SK-N-SH (cell line): Measurements from ENCODE around the gene PHF21B. TPM values are rescaled to one million over a fixed set of nuclear protein-coding genes. Genes with fewer than 3 reads are reported as not detected.

Experiments
- CTCF ChIA-PET: fragments of 300-600, 350-600 bp; formaldehyde crosslinking; extraction: SDS; loops from one replicate; lab custom pipeline; 2021; lab: Yijun Ruan, JAX
- POLR2A ChIA-PET: fragments of 350-600 bp; sonication (Branson Sonifier 250); formaldehyde crosslinking; extraction: SDS; loops from one replicate; lab custom pipeline; 2020; ENCODE audit warnings: antibody characterized with exemption, inconsistent platforms; lab: Yijun Ruan, JAX
- DNase-seq: peaks from one replicate; pipeline ENCODE4 v3.0.0; 2012
- H2AFZ ChIP-seq: fragments of 200-600 bp; sonication (generic); 2 replicates; pipeline ENCODE4 v1.8.1; 2016; ENCODE audit warnings: antibody characterized with exemption, mild to moderate bottlenecking, low read depth
- H3F3A ChIP-seq: fragments of 200-600 bp; sonication (generic); replicated peaks from 2 replicates; pipeline ENCODE3; 2016; ENCODE audit warnings: antibody characterized with exemption, mild to moderate bottlenecking; ENCODE audit not compliant: insufficient read depth
- H3K27ac ChIP-seq, 2 experiments: fragments of 200-500 bp in 1 of 2; fragments of 200-600 bp in 1 of 2; sonication (Bioruptor generic) in 1 of 2; sonication (generic), shearing (Covaris generic) in 1 of 2; 2 replicates each; pipeline versions ENCODE4 v1.5.1 to v1.6.1; 2014 to 2016; ENCODE audit warnings: low read depth in 2 of 2, inconsistent platforms in 1 of 2, low read length in 1 of 2, mild to moderate bottlenecking in 1 of 2, mixed read lengths in 1 of 2
- H3K27me3 ChIP-seq: fragments of 200-600 bp; sonication (generic), shearing (Covaris generic); 2 replicates; pipeline ENCODE4 v1.6.1; 2016; ENCODE audit warnings: mixed run types; ENCODE audit not compliant: insufficient read depth
- H3K36me3 ChIP-seq, 2 experiments: fragments of 200-500 bp in 1 of 2; fragments of 200-600 bp in 1 of 2; sonication (Bioruptor generic) in 1 of 2; sonication (generic) in 1 of 2; replicated peaks in 1 of 2; 2 replicates each; pipeline versions ENCODE3 to v1.5.1; 2014 to 2016; ENCODE audit warnings: low read length in 1 of 2, mild to moderate bottlenecking in 1 of 2; ENCODE audit not compliant: insufficient read depth in 2 of 2, control insufficient read depth in 1 of 2
- H3K4me1 ChIP-seq, 2 experiments: fragments of 200-500 bp in 1 of 2; fragments of 200-600 bp in 1 of 2; sonication (Bioruptor generic) in 1 of 2; sonication (generic), shearing (Covaris generic) in 1 of 2; 2 replicates each; pipeline versions ENCODE4 v1.5.1 to v1.6.1; 2014 to 2016; ENCODE audit warnings: low read depth in 1 of 2, low read length in 1 of 2, mixed run types in 1 of 2; ENCODE audit not compliant: insufficient read depth in 2 of 2, control insufficient read depth in 1 of 2
- H3K4me2 ChIP-seq: fragments of 200-600 bp; sonication (generic), shearing (Covaris generic); 2 replicates; pipeline ENCODE4 v1.6.1; 2017; ENCODE audit warnings: mixed run types
- H3K4me3 ChIP-seq, 2 experiments: fragments of 200-500 bp in 1 of 2; fragments of 200-600 bp in 1 of 2; sonication (Bioruptor generic) in 1 of 2; sonication (generic), shearing (Covaris generic) in 1 of 2; 2 replicates each; pipeline versions ENCODE4 v1.5.1 to v1.8.1; 2014 to 2016; ENCODE audit warnings: low read depth in 2 of 2, inconsistent platforms in 1 of 2, low read length in 1 of 2, mild to moderate bottlenecking in 1 of 2, mixed read lengths in 1 of 2, moderate library complexity in 1 of 2
- H3K79me2 ChIP-seq: fragments of 200-600 bp; sonication (generic); 2 replicates; pipeline ENCODE4 v1.8.1; 2017; ENCODE audit warnings: mild to moderate bottlenecking; ENCODE audit not compliant: insufficient read depth
- H3K9ac ChIP-seq: fragments of 200-600 bp; sonication (generic); 2 replicates; pipeline ENCODE4 v1.6.1; 2017; ENCODE audit warnings: mixed run types
- H3K9me2 ChIP-seq: fragments of 200-600 bp; sonication (generic); 2 replicates; pipeline ENCODE4 v1.6.1; 2017; ENCODE audit warnings: mixed run types
- H3K9me3 ChIP-seq: fragments of 200-600 bp; sonication (generic); 2 replicates; pipeline ENCODE4 v1.6.1; 2017; ENCODE audit warnings: mixed run types, mild to moderate bottlenecking, moderate library complexity
- H4K20me1 ChIP-seq: fragments of 200-600 bp; sonication (generic); 2 replicates; pipeline ENCODE4 v1.6.1; 2017; ENCODE audit warnings: mild to moderate bottlenecking, mixed run types; ENCODE audit not compliant: insufficient read depth
- ELF1 ChIP-seq: IDR thresholded peaks from 2 replicates; pipeline ENCODE4 v1.4.0; 2012
- FOXM1 ChIP-seq: IDR thresholded peaks from 2 replicates; pipeline ENCODE4 v1.4.0; 2012; ENCODE audit warnings: low read depth, mild to moderate bottlenecking
- GATA2 ChIP-seq: sonication (generic); formaldehyde crosslinking; IDR thresholded peaks from 2 replicates; pipeline ENCODE4 v1.5.0; 2020; ENCODE audit warnings: mild to moderate bottlenecking, missing genetic modification reagents
- MEF2A ChIP-seq: IDR thresholded peaks from 2 replicates; pipeline ENCODE4 v1.4.0; 2012; ENCODE audit warnings: low read depth, borderline replicate concordance
- MXI1 ChIP-seq: IDR thresholded peaks from 2 replicates; pipeline ENCODE4 v1.6.1; 2012; ENCODE audit warnings: mild to moderate bottlenecking, low read depth, low read length, improper control_type of control experiment
- NFIC ChIP-seq: IDR thresholded peaks from 2 replicates; pipeline ENCODE4 v1.4.0; 2012; ENCODE audit warnings: borderline replicate concordance
- POLR2AphosphoS5 ChIP-seq: IDR thresholded peaks from 2 replicates; pipeline ENCODE4 v1.6.1; 2012; ENCODE audit warnings: low read depth, low read length
- RAD21 ChIP-seq: IDR thresholded peaks from 2 replicates; pipeline ENCODE4 v1.6.1; 2012; ENCODE audit warnings: mild to moderate bottlenecking, low read length
- RXRA ChIP-seq: IDR thresholded peaks from 2 replicates; pipeline ENCODE4 v1.4.0; 2012; ENCODE audit warnings: low read depth, mild to moderate bottlenecking, borderline replicate concordance
- SIN3A ChIP-seq: IDR thresholded peaks from 2 replicates; pipeline ENCODE4 v1.6.1; 2012; ENCODE audit warnings: low read depth, mild to moderate bottlenecking, low read length, moderate library complexity, borderline replicate concordance
- SMC3 ChIP-seq: IDR thresholded peaks from 2 replicates; pipeline ENCODE4 v1.6.1; 2012; ENCODE audit warnings: low read depth, low read length, improper control_type of control experiment
- TEAD4 ChIP-seq: IDR thresholded peaks from 2 replicates; pipeline ENCODE4 v1.4.0; 2012; ENCODE audit warnings: mild to moderate bottlenecking, borderline replicate concordance; ENCODE audit not compliant: insufficient read depth
- YY1 ChIP-seq: IDR thresholded peaks from 2 replicates; pipeline ENCODE4 v1.4.0; 2012; ENCODE audit warnings: low read depth, mild to moderate bottlenecking
- whole genome bisulfite sequencing: methylation state at CpG from one replicate; pipeline ENCODE4 v1.1.6; 2017; ENCODE audit warnings: low lambda C conversion rate; 5-methylcytosine and 5-hydroxymethylcytosine counted together
- polyA plus RNA-seq, 3 experiments: library from polyadenylated mRNA; depleted of rRNA; stranded (reverse); fragments of >200 nt; gene quantifications; 2 replicates each; pipeline ENCODE4 v1.2.3, GENCODE V29; 2012
- TF ChIP-seq, protein P1 (sequence below): IDR thresholded peaks from 2 replicates; pipeline ENCODE4; 2012
- TF ChIP-seq, protein P2 (sequence below): IDR thresholded peaks from 2 replicates; pipeline ENCODE4 v1.6.1; 2012; ENCODE audit warnings: mild to moderate bottlenecking, low read depth, low read length, moderate library complexity
- TF ChIP-seq, protein P3 (sequence below): IDR thresholded peaks from 2 replicates; pipeline ENCODE4 v1.4.0; 2012; ENCODE audit warnings: low read depth, borderline replicate concordance
- TF ChIP-seq, protein P4 (sequence below): fragments of 200-600 bp; sonication (generic); IDR thresholded peaks from 2 replicates; pipeline ENCODE4 v1.6.1; 2017; ENCODE audit warnings: antibody characterized with exemption, mild to moderate bottlenecking, moderate library complexity
- TF ChIP-seq, protein P5 (sequence below): fragments of 150-350 bp; IDR thresholded peaks from 2 replicates; pipeline ENCODE4 v1.6.1; 2017; ENCODE audit warnings: antibody characterized with exemption, low read length, low read depth, borderline replicate concordance
- TF ChIP-seq, protein P6 (sequence below): fragments of 150-350 bp; IDR thresholded peaks from 2 replicates; pipeline ENCODE4 v1.6.1; 2016; ENCODE audit warnings: mild to moderate bottlenecking, low read depth, low read length

The PHF21B gene
- polyA plus RNA-seq, 1 of the 3 experiments (the other 2 are of a cell fraction): 0.76 TPM

DNA sequence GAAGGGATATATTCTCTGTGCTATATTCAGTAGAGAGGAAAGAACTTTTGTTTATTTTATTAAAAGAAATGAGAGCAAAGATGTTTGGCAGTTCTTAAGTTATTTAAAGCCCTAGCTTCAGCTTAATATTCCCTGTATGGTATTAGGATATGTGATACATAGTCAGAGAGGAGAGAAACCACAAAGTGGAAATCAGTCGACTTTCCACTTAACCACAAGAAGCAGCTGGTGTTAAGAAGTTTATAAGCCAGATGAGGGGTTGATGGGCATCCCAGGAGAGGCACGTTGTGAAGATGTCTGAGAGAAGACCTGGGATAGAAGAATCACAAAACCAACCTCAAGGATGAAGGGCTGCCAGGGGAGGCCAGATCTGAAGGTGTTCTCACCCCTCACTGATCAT lies 23.3 kb upstream of the PHF21B start:
- 5% methylated on average over 2 of the region's 2 CpGs for WGBS
- Histone ChIP-seq H3K9me2 (no peaks in the 10 kb centered on the region), H3K4me2 (no peak overlapping the region), H3K27ac (no peak overlapping the region), H2AFZ (no peak overlapping the region), H3K9ac (no peak overlapping the region), H3F3A (no peaks in the 10 kb centered on the region), H3K79me2 (no peaks in the 10 kb centered on the region), H3K4me3 (no peak overlapping the region), H3K36me3 (no peaks in the 10 kb centered on the region), H3K4me1 (no peaks in the 10 kb centered on the region), H3K27me3 (peaks cover 5% of the 10 kb centered on the region), H3K9me3 (no peaks in the 10 kb centered on the region), H4K20me1 (no peaks in the 10 kb centered on the region)
- no peak for TF ChIP-seq YY1
- TF ChIP-seq, protein P1, sequence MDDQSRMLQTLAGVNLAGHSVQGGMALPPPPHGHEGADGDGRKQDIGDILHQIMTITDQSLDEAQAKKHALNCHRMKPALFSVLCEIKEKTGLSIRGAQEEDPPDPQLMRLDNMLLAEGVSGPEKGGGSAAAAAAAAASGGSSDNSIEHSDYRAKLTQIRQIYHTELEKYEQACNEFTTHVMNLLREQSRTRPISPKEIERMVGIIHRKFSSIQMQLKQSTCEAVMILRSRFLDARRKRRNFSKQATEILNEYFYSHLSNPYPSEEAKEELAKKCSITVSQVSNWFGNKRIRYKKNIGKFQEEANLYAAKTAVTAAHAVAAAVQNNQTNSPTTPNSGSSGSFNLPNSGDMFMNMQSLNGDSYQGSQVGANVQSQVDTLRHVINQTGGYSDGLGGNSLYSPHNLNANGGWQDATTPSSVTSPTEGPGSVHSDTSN: no peak
- TF ChIP-seq, protein P2, sequence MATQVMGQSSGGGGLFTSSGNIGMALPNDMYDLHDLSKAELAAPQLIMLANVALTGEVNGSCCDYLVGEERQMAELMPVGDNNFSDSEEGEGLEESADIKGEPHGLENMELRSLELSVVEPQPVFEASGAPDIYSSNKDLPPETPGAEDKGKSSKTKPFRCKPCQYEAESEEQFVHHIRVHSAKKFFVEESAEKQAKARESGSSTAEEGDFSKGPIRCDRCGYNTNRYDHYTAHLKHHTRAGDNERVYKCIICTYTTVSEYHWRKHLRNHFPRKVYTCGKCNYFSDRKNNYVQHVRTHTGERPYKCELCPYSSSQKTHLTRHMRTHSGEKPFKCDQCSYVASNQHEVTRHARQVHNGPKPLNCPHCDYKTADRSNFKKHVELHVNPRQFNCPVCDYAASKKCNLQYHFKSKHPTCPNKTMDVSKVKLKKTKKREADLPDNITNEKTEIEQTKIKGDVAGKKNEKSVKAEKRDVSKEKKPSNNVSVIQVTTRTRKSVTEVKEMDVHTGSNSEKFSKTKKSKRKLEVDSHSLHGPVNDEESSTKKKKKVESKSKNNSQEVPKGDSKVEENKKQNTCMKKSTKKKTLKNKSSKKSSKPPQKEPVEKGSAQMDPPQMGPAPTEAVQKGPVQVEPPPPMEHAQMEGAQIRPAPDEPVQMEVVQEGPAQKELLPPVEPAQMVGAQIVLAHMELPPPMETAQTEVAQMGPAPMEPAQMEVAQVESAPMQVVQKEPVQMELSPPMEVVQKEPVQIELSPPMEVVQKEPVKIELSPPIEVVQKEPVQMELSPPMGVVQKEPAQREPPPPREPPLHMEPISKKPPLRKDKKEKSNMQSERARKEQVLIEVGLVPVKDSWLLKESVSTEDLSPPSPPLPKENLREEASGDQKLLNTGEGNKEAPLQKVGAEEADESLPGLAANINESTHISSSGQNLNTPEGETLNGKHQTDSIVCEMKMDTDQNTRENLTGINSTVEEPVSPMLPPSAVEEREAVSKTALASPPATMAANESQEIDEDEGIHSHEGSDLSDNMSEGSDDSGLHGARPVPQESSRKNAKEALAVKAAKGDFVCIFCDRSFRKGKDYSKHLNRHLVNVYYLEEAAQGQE: no peak
- TF ChIP-seq, protein P3, sequence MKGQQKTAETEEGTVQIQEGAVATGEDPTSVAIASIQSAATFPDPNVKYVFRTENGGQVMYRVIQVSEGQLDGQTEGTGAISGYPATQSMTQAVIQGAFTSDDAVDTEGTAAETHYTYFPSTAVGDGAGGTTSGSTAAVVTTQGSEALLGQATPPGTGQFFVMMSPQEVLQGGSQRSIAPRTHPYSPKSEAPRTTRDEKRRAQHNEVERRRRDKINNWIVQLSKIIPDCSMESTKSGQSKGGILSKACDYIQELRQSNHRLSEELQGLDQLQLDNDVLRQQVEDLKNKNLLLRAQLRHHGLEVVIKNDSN: no peak
- TF ChIP-seq RAD21: no peak
- TF ChIP-seq, protein P4, sequence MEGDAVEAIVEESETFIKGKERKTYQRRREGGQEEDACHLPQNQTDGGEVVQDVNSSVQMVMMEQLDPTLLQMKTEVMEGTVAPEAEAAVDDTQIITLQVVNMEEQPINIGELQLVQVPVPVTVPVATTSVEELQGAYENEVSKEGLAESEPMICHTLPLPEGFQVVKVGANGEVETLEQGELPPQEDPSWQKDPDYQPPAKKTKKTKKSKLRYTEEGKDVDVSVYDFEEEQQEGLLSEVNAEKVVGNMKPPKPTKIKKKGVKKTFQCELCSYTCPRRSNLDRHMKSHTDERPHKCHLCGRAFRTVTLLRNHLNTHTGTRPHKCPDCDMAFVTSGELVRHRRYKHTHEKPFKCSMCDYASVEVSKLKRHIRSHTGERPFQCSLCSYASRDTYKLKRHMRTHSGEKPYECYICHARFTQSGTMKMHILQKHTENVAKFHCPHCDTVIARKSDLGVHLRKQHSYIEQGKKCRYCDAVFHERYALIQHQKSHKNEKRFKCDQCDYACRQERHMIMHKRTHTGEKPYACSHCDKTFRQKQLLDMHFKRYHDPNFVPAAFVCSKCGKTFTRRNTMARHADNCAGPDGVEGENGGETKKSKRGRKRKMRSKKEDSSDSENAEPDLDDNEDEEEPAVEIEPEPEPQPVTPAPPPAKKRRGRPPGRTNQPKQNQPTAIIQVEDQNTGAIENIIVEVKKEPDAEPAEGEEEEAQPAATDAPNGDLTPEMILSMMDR: no peak
- no peak for TF ChIP-seq POLR2AphosphoS5
- no peak for TF ChIP-seq ELF1
- TF ChIP-seq TEAD4: no peak
- TF ChIP-seq, protein P5, sequence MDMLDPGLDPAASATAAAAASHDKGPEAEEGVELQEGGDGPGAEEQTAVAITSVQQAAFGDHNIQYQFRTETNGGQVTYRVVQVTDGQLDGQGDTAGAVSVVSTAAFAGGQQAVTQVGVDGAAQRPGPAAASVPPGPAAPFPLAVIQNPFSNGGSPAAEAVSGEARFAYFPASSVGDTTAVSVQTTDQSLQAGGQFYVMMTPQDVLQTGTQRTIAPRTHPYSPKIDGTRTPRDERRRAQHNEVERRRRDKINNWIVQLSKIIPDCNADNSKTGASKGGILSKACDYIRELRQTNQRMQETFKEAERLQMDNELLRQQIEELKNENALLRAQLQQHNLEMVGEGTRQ: no peak
- TF ChIP-seq NFIC: no peak
- TF ChIP-seq RXRA: no peak
- TF ChIP-seq MXI1: no peak
- no peak for TF ChIP-seq MEF2A
- no peak for TF ChIP-seq FOXM1
- TF ChIP-seq SMC3: no peak
- no peak for TF ChIP-seq SIN3A
- TF ChIP-seq, protein P6, sequence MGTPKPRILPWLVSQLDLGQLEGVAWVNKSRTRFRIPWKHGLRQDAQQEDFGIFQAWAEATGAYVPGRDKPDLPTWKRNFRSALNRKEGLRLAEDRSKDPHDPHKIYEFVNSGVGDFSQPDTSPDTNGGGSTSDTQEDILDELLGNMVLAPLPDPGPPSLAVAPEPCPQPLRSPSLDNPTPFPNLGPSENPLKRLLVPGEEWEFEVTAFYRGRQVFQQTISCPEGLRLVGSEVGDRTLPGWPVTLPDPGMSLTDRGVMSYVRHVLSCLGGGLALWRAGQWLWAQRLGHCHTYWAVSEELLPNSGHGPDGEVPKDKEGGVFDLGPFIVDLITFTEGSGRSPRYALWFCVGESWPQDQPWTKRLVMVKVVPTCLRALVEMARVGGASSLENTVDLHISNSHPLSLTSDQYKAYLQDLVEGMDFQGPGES: no peak
- no peak for TF ChIP-seq GATA2 (CRISPR knock-in tag)
- no peak for DNase-seq
- ChIA-PET CTCF (interaction anchor here (0.7 kb wide), 1 partner anchor 13 kb away, joined by 3 read pairs; no protein-coding TSS in a partner anchor), POLR2A (no interaction called here)
